Measurements from ENCODE around the gene NR5A2.

The NR5A2 gene

DNA sequence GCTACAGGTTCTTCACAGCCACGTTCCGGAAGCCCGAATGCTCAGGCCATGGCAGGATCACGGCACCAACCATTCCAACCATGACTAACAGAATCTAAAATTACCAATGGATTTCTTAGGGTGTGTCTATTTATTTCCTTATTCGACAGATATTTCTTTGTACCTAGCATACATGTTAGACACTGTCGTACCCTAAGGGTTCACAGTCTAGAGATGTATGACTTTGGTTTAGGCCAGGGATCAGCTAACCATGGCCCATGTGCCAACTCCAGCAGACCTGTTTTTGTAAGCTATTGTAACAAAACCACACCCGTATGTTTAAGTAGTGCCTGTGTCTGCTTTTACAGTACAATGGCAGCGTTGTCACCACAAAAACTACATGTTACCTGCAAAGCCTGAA lies 167.0 kb downstream of the NR5A2 start:
- Mint-ChIP-seq H3K27me3 (no peaks in the 10 kb centered on the region), H3K27ac (no peak overlapping the region), H3K36me3 (no peaks in the 10 kb centered on the region), H3K4me1 (ENCODE audit: low read depth) (no peaks in the 10 kb centered on the region), H3K9me3 (ENCODE audit: low read depth) (no peaks in the 10 kb centered on the region), H3K4me3 (no peak overlapping the region)

GRCh38 chr1:200198236-200198635 lies 170.7 kb downstream of the NR5A2 start:
- no peaks in the 10 kb centered on the region for H3K36me3 Mint-ChIP-seq

GRCh38 chr1:200205216-200205995 lies 177.9 kb downstream of the NR5A2 start:
- Mint-ChIP-seq H3K9me3 (ENCODE audit: low read depth) (peaks cover 9% of the 10 kb centered on the region), H3K4me1 (ENCODE audit: low read depth) (peaks cover 5% of the 10 kb centered on the region), H3K27me3 (no peaks in the 10 kb centered on the region), H3K4me3 (no peak overlapping the region), H3K27ac (no peak overlapping the region), H3K36me3 (no peaks in the 10 kb centered on the region)

More at GRCh38 chr1:200198236-200198635, 170.7 kb downstream of the NR5A2 start:
- Mint-ChIP-seq H3K4me3 (no peak overlapping the region), H3K27me3 (no peaks in the 10 kb centered on the region), H3K27ac (no peak overlapping the region), H3K9me3 (ENCODE audit: low read depth) (peaks cover 9% of the 10 kb centered on the region), H3K4me1 (ENCODE audit: low read depth) (no peaks in the 10 kb centered on the region)

GRCh38 chr1:200206340-200206739 lies 178.8 kb downstream of the NR5A2 start:
- Mint-ChIP-seq H3K27ac (no peak overlapping the region), H3K9me3 (ENCODE audit: low read depth) (peaks cover 9% of the 10 kb centered on the region), H3K4me3 (no peak overlapping the region), H3K4me1 (ENCODE audit: low read depth) (peaks cover 5% of the 10 kb centered on the region), H3K36me3 (no peaks in the 10 kb centered on the region), H3K27me3 (no peaks in the 10 kb centered on the region)

DNA sequence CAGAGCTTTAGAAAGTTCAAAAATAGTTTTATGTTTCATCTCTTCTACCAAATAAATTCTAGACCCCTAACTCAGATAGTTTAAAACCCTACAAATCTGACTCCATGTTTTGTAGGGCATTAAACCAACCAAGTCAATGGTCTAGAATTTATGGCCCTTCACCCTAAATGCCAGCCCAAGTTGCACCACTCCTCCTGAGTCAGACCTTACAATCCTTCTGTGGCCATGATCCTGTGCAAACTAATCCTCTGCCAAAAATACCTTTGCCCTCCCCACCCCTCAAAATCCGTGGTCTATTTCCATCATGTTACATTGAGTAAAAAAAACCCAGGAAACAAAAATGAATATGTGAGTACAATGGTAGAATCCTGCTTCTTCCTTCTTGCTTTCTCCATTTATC lies 179.3 kb downstream of the NR5A2 start:
- Mint-ChIP-seq H3K4me3 (no peak overlapping the region), H3K27ac (no peak overlapping the region), H3K9me3 (ENCODE audit: low read depth) (peaks cover 9% of the 10 kb centered on the region), H3K36me3 (no peaks in the 10 kb centered on the region), H3K27me3 (no peaks in the 10 kb centered on the region), H3K4me1 (ENCODE audit: low read depth) (peaks cover 5% of the 10 kb centered on the region)

DNA sequence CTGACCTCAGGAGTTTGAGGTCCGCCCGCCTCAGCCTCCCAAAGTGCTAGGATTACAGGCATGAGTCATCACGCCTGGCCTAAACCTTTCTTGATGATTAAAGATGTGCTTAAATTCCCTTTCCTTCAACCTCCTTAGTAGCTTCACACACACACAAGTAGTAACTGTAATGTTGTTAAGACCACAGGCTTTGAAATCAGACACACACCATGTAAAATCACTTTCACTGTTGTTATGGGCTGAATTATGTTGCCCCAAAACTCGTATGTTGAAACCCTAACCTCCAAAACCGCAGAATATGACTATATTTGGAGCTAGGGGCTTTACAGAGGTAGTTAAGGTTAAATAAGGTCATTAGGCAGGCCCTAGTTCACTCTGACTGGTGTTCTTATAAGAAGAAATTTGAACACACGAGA lies 180.2 kb downstream of the NR5A2 start:
- Mint-ChIP-seq H3K4me1 (ENCODE audit: low read depth) (peaks cover 5% of the 10 kb centered on the region), H3K27ac (peak overlapping the region; percentile 29), H3K9me3 (ENCODE audit: low read depth) (peaks cover under 1% of the 10 kb centered on the region), H3K4me3 (no peak overlapping the region), H3K27me3 (no peaks in the 10 kb centered on the region), H3K36me3 (no peaks in the 10 kb centered on the region)

DNA sequence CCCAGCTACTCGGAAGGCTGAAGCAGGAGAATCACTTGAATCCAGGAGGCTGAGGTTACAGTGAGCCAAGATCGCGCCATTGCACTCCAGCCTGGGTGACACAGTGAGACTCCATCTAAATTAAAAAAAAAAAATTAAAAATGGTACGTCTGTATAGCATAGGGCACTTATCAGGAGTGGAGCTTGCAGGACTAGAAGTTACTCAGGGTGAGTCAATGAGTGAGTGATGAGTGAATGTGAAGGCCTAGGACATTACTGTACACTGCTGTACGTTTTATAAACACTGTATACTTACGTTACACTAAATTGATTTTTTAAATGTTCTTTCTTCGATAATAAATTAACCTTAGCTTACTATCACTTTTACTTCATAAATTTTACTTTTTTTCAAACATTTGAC lies 183.6 kb downstream of the NR5A2 start:
- Mint-ChIP-seq H3K9me3 (ENCODE audit: low read depth) (peaks cover 4% of the 10 kb centered on the region), H3K27me3 (no peaks in the 10 kb centered on the region), H3K27ac (no peak overlapping the region), H3K36me3 (no peaks in the 10 kb centered on the region), H3K4me1 (ENCODE audit: low read depth) (peaks cover 5% of the 10 kb centered on the region), H3K4me3 (no peak overlapping the region)

DNA sequence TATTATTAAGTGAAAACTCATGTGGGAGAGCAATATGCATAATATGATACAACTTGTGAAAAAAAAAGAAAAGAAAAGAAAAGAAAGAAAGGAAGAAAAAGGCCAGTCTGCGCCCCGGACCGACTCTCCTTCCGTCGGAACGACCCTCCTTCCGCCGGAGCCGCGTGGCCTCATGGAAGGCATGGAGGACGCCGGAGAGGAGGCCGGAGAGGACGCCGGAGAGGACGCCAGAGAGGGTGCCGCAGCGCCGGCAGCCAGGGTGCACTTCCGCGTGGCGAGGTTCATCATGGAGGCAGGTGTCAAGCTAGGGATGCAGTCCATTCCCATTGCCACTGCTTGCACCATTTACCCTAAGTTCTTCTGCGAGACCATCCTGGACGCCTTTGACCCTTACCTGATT lies 185.9 kb downstream of the NR5A2 start:
- H3K4me1 Mint-ChIP-seq (ENCODE audit: low read depth): no peaks in the 10 kb centered on the region
- no peak overlapping the region for H3K4me3 Mint-ChIP-seq
- peaks cover 4% of the 10 kb centered on the region for H3K9me3 Mint-ChIP-seq (ENCODE audit: low read depth)
- H3K27ac Mint-ChIP-seq: no peak overlapping the region
- H3K27me3 Mint-ChIP-seq: no peaks in the 10 kb centered on the region
- H3K36me3 Mint-ChIP-seq: no peaks in the 10 kb centered on the region

- no peak overlapping the region for H3K27ac Mint-ChIP-seq
- H3K4me1 Mint-ChIP-seq (ENCODE audit: low read depth): no peaks in the 10 kb centered on the region
- no peak overlapping the region for H3K4me3 Mint-ChIP-seq
- H3K36me3 Mint-ChIP-seq: no peaks in the 10 kb centered on the region
- peaks cover 4% of the 10 kb centered on the region for H3K9me3 Mint-ChIP-seq (ENCODE audit: low read depth)
- H3K27me3 Mint-ChIP-seq: peaks cover 2% of the 10 kb centered on the region
Measured at GRCh38 chr1:200213921-200214320, 186.4 kb downstream of the NR5A2 start.

- peaks cover 4% of the 10 kb centered on the region for H3K9me3 Mint-ChIP-seq (ENCODE audit: low read depth)
Measured at GRCh38 chr1:200215350-200215749, 187.8 kb downstream of the NR5A2 start.

GRCh38 chr1:200217703-200218102 lies 190.2 kb downstream of the NR5A2 start:
- Mint-ChIP-seq H3K9me3 (ENCODE audit: low read depth) (peaks cover 4% of the 10 kb centered on the region), H3K4me1 (ENCODE audit: low read depth) (no peaks in the 10 kb centered on the region), H3K27ac (no peak overlapping the region), H3K36me3 (no peaks in the 10 kb centered on the region), H3K27me3 (peaks cover 5% of the 10 kb centered on the region), H3K4me3 (no peak overlapping the region)

More at GRCh38 chr1:200215350-200215749, 187.8 kb downstream of the NR5A2 start:
- peaks cover 2% of the 10 kb centered on the region for H3K27me3 Mint-ChIP-seq
- no peak overlapping the region for H3K4me3 Mint-ChIP-seq
- no peak overlapping the region for H3K27ac Mint-ChIP-seq
- no peaks in the 10 kb centered on the region for H3K36me3 Mint-ChIP-seq
- H3K4me1 Mint-ChIP-seq (ENCODE audit: low read depth): no peaks in the 10 kb centered on the region

GRCh38 chr1:200221614-200222282 lies 194.2 kb downstream of the NR5A2 start:
- Mint-ChIP-seq H3K4me1 (ENCODE audit: low read depth) (peaks cover 15% of the 10 kb centered on the region), H3K9me3 (ENCODE audit: low read depth) (no peaks in the 10 kb centered on the region), H3K4me3 (no peak overlapping the region)

GRCh38 chr1:200223207-200223606 lies 195.7 kb downstream of the NR5A2 start:
- H3K27ac Mint-ChIP-seq: no peak overlapping the region

More at GRCh38 chr1:200221614-200222282, 194.2 kb downstream of the NR5A2 start:
- Mint-ChIP-seq H3K27me3 (peaks cover 5% of the 10 kb centered on the region), H3K27ac (no peak overlapping the region), H3K36me3 (no peaks in the 10 kb centered on the region)

DNA sequence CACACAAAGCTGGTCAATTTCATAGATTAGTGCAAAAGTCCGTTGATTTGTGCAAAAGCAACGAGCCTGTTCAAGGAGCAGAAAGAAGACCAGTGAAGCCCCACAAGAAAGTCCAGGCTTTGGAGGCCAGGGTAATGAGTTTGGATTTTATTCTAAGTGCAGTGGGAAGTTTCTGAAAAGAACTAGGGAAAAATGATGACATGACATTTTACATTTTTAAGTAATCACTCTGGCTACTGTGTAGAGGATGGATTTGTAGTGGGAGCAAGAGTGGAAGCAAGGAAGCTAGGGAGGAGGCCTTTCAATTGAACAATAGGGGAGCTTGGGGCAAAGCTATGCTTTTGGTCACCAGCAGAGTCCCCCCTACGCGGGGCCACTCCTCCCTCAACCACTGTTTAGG lies 196.1 kb downstream of the NR5A2 start:
- H3K36me3 Mint-ChIP-seq: no peaks in the 10 kb centered on the region
- H3K27me3 Mint-ChIP-seq: peaks cover 5% of the 10 kb centered on the region
- H3K27ac Mint-ChIP-seq: no peak overlapping the region
- no peak overlapping the region for H3K4me3 Mint-ChIP-seq
- H3K4me1 Mint-ChIP-seq (ENCODE audit: low read depth): peaks cover 17% of the 10 kb centered on the region
- no peaks in the 10 kb centered on the region for H3K9me3 Mint-ChIP-seq (ENCODE audit: low read depth)

More at GRCh38 chr1:200223207-200223606, 195.7 kb downstream of the NR5A2 start:
- Mint-ChIP-seq H3K9me3 (ENCODE audit: low read depth) (no peaks in the 10 kb centered on the region), H3K27me3 (peaks cover 5% of the 10 kb centered on the region), H3K36me3 (no peaks in the 10 kb centered on the region), H3K4me3 (no peak overlapping the region), H3K4me1 (ENCODE audit: low read depth) (peaks cover 17% of the 10 kb centered on the region)

GRCh38 chr1:200224315-200224714 lies 196.8 kb downstream of the NR5A2 start:
- H3K4me3 Mint-ChIP-seq: no peak overlapping the region
- H3K9me3 Mint-ChIP-seq (ENCODE audit: low read depth): no peaks in the 10 kb centered on the region
- no peaks in the 10 kb centered on the region for H3K36me3 Mint-ChIP-seq
- H3K27me3 Mint-ChIP-seq: peaks cover 3% of the 10 kb centered on the region
- no peak overlapping the region for H3K27ac Mint-ChIP-seq
- H3K4me1 Mint-ChIP-seq (ENCODE audit: low read depth): peaks cover 17% of the 10 kb centered on the region
